WTC11 (cell line): ENCODE data around the gene COMMD9.

Experiments
- CBFB ChIP-seq: sonication (generic); formaldehyde crosslinking; IDR thresholded peaks from 2 replicates; pipeline ENCODE4 v1.8.1; 2022; ENCODE audit warnings: mild to moderate bottlenecking, low read depth, missing genetic modification reagents
- NR3C1 ChIP-seq: sonication (generic); formaldehyde crosslinking; conservative IDR thresholded peaks from 2 replicates; pipeline ENCODE4 v1.8.1; 2023; ENCODE audit warnings: low read depth, mild to moderate bottlenecking, missing genetic modification reagents
- TF ChIP-seq, protein P1 (sequence below): sonication (generic); formaldehyde crosslinking; IDR thresholded peaks from 2 replicates; pipeline ENCODE4 v1.8.1; 2023; ENCODE audit warnings: mild to moderate bottlenecking, missing genetic modification reagents, moderate library complexity
- TF ChIP-seq, protein P2 (sequence below): sonication (generic); formaldehyde crosslinking; IDR thresholded peaks from 2 replicates; pipeline ENCODE4 v1.8.0; 2023; ENCODE audit warnings: mild to moderate bottlenecking, missing genetic modification reagents
- TF ChIP-seq, protein P3 (sequence below): sonication (generic); formaldehyde crosslinking; IDR thresholded peaks from 2 replicates; pipeline ENCODE4 v1.8.1; 2023; ENCODE audit warnings: mild to moderate bottlenecking, missing genetic modification reagents
- TF ChIP-seq, protein P4 (sequence below): fragments of 200-600 bp; IDR thresholded peaks from 2 replicates; pipeline ENCODE4 v1.8.0; 2022; ENCODE audit warnings: antibody characterized with exemption

DNA sequence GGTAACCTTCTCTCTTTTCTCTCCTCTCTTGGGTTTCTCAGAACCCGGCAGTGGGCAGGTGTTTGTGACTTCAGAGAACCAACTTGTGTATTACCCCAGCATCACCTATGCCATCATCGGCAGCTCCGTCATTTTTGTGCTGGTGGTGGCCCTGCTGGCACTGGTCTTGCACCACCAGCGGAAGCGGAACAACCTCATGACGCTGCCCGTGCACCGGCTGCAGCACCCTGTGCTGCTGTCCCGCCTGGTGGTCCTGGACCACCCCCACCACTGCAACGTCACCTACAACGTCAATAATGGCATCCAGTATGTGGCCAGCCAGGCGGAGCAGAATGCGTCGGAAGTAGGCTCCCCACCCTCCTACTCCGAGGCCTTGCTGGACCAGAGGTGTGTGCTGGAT, 62.2 kb downstream of the COMMD9 start:
- TF ChIP-seq, protein P1, sequence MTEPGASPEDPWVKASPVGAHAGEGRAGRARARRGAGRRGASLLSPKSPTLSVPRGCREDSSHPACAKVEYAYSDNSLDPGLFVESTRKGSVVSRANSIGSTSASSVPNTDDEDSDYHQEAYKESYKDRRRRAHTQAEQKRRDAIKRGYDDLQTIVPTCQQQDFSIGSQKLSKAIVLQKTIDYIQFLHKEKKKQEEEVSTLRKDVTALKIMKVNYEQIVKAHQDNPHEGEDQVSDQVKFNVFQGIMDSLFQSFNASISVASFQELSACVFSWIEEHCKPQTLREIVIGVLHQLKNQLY, result no peak
- TF ChIP-seq CBFB, result no peak
- TF ChIP-seq, protein P2, sequence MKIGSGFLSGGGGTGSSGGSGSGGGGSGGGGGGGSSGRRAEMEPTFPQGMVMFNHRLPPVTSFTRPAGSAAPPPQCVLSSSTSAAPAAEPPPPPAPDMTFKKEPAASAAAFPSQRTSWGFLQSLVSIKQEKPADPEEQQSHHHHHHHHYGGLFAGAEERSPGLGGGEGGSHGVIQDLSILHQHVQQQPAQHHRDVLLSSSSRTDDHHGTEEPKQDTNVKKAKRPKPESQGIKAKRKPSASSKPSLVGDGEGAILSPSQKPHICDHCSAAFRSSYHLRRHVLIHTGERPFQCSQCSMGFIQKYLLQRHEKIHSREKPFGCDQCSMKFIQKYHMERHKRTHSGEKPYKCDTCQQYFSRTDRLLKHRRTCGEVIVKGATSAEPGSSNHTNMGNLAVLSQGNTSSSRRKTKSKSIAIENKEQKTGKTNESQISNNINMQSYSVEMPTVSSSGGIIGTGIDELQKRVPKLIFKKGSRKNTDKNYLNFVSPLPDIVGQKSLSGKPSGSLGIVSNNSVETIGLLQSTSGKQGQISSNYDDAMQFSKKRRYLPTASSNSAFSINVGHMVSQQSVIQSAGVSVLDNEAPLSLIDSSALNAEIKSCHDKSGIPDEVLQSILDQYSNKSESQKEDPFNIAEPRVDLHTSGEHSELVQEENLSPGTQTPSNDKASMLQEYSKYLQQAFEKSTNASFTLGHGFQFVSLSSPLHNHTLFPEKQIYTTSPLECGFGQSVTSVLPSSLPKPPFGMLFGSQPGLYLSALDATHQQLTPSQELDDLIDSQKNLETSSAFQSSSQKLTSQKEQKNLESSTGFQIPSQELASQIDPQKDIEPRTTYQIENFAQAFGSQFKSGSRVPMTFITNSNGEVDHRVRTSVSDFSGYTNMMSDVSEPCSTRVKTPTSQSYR (CRISPR knock-in tag), result no peak
- TF ChIP-seq, protein P3, sequence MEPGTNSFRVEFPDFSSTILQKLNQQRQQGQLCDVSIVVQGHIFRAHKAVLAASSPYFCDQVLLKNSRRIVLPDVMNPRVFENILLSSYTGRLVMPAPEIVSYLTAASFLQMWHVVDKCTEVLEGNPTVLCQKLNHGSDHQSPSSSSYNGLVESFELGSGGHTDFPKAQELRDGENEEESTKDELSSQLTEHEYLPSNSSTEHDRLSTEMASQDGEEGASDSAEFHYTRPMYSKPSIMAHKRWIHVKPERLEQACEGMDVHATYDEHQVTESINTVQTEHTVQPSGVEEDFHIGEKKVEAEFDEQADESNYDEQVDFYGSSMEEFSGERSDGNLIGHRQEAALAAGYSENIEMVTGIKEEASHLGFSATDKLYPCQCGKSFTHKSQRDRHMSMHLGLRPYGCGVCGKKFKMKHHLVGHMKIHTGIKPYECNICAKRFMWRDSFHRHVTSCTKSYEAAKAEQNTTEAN, result no peak
- TF ChIP-seq, protein P4, sequence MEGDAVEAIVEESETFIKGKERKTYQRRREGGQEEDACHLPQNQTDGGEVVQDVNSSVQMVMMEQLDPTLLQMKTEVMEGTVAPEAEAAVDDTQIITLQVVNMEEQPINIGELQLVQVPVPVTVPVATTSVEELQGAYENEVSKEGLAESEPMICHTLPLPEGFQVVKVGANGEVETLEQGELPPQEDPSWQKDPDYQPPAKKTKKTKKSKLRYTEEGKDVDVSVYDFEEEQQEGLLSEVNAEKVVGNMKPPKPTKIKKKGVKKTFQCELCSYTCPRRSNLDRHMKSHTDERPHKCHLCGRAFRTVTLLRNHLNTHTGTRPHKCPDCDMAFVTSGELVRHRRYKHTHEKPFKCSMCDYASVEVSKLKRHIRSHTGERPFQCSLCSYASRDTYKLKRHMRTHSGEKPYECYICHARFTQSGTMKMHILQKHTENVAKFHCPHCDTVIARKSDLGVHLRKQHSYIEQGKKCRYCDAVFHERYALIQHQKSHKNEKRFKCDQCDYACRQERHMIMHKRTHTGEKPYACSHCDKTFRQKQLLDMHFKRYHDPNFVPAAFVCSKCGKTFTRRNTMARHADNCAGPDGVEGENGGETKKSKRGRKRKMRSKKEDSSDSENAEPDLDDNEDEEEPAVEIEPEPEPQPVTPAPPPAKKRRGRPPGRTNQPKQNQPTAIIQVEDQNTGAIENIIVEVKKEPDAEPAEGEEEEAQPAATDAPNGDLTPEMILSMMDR, result no peak
- TF ChIP-seq NR3C1 (CRISPR knock-in tag), result no peak
